NT2/D1 (cell line): ENCODE measurements around the gene DTD1.

Experiments
- SUZ12 ChIP-seq: IDR thresholded peaks from 2 replicates; pipeline ENCODE4 v1.6.1; 2011; ENCODE audit not compliant: insufficient read length, insufficient read depth; ENCODE audit errors: extremely low read depth
- YY1 ChIP-seq: IDR thresholded peaks from 2 replicates; pipeline ENCODE4 v1.6.1; 2011; ENCODE audit not compliant: insufficient read length, insufficient read depth
- ZNF274 ChIP-seq: IDR thresholded peaks from 2 replicates; pipeline ENCODE4 v1.6.1; 2011; ENCODE audit warnings: mild to moderate bottlenecking, low read depth, low read length

GRCh38 chr20:18577942-18578341, 9.9 kb upstream of the DTD1 start:
- TF ChIP-seq ZNF274 (no peak), SUZ12 (no peak), YY1 (no peak)
